ENCODE measurements around the gene MYO6.

MYO6 gene

GRCh38 chr6:75755704-75756103 is 6.7 kb downstream of the MYO6 start:
- TF ChIP-seq, protein P1, sequence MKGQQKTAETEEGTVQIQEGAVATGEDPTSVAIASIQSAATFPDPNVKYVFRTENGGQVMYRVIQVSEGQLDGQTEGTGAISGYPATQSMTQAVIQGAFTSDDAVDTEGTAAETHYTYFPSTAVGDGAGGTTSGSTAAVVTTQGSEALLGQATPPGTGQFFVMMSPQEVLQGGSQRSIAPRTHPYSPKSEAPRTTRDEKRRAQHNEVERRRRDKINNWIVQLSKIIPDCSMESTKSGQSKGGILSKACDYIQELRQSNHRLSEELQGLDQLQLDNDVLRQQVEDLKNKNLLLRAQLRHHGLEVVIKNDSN (IDR thresholded peaks at IDR 0.05) = no peak
- no peak for TF ChIP-seq TAF1 (IDR thresholded peaks at IDR 0.05; ENCODE audit: low read depth)
- TF ChIP-seq TEAD4 (IDR thresholded peaks at IDR 0.05) = no peak
- no peak for TF ChIP-seq CREB1 (IDR thresholded peaks at IDR 0.05; ENCODE audit: low read depth)
- TF ChIP-seq CEBPB (IDR thresholded peaks at IDR 0.05) = no peak
- no peak for TF ChIP-seq EGR1 (IDR thresholded peaks at IDR 0.05)
- no peak for TF ChIP-seq ZBTB7A (IDR thresholded peaks at IDR 0.05; ENCODE audit: low read depth)

DNA sequence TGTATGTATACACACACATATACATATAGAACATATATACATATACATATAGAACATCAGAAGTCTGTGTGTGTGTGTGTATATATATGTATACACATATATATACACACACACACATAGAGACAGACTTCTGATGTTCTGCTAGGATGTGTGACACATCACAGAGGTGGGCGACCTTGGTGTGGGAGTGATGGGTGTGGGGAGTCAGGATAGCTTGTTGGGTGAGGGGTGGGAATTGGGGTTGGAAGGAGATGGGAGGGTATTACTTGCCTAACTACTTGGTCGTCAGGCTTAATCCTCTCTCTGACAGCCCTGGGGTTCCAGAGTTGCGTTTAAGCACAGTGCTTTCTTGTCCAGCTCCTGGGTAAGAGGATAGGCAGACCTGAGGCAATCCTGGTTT is 8.3 kb downstream of the MYO6 start:
- TF ChIP-seq, protein P2, sequence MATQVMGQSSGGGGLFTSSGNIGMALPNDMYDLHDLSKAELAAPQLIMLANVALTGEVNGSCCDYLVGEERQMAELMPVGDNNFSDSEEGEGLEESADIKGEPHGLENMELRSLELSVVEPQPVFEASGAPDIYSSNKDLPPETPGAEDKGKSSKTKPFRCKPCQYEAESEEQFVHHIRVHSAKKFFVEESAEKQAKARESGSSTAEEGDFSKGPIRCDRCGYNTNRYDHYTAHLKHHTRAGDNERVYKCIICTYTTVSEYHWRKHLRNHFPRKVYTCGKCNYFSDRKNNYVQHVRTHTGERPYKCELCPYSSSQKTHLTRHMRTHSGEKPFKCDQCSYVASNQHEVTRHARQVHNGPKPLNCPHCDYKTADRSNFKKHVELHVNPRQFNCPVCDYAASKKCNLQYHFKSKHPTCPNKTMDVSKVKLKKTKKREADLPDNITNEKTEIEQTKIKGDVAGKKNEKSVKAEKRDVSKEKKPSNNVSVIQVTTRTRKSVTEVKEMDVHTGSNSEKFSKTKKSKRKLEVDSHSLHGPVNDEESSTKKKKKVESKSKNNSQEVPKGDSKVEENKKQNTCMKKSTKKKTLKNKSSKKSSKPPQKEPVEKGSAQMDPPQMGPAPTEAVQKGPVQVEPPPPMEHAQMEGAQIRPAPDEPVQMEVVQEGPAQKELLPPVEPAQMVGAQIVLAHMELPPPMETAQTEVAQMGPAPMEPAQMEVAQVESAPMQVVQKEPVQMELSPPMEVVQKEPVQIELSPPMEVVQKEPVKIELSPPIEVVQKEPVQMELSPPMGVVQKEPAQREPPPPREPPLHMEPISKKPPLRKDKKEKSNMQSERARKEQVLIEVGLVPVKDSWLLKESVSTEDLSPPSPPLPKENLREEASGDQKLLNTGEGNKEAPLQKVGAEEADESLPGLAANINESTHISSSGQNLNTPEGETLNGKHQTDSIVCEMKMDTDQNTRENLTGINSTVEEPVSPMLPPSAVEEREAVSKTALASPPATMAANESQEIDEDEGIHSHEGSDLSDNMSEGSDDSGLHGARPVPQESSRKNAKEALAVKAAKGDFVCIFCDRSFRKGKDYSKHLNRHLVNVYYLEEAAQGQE (IDR thresholded peaks at IDR 0.05; ENCODE audit: low read depth) = no peak
- TF ChIP-seq, protein P1 (IDR thresholded peaks at IDR 0.05) = no peak
- no peak for TF ChIP-seq FOXM1 (IDR thresholded peaks at IDR 0.05; ENCODE audit: borderline replicate concordance, low read depth)
- no peak for TF ChIP-seq CEBPB (IDR thresholded peaks at IDR 0.05)
- no peak for TF ChIP-seq EGR1 (IDR thresholded peaks at IDR 0.05)
- TF ChIP-seq YY1 (IDR thresholded peaks at IDR 0.05; ENCODE audit: low read depth) = no peak
- no peak for TF ChIP-seq CREB1 (IDR thresholded peaks at IDR 0.05; ENCODE audit: low read depth)
- TF ChIP-seq, protein P3, sequence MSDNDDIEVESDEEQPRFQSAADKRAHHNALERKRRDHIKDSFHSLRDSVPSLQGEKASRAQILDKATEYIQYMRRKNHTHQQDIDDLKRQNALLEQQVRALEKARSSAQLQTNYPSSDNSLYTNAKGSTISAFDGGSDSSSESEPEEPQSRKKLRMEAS (IDR thresholded peaks at IDR 0.05) = no peak
- no peak for TF ChIP-seq ZBTB7A (IDR thresholded peaks at IDR 0.05; ENCODE audit: low read depth)
- TF ChIP-seq EP300 (IDR thresholded peaks at IDR 0.05; ENCODE audit: borderline replicate concordance) = no peak
- no peak for TF ChIP-seq RAD21 (IDR thresholded peaks at IDR 0.05; ENCODE audit: low read depth)
- no peak for TF ChIP-seq TEAD4 (IDR thresholded peaks at IDR 0.05)
- no peak for TF ChIP-seq TCF12 (IDR thresholded peaks at IDR 0.05; ENCODE audit: low read depth)
- no peak for TF ChIP-seq NFIC (IDR thresholded peaks at IDR 0.05)

DNA sequence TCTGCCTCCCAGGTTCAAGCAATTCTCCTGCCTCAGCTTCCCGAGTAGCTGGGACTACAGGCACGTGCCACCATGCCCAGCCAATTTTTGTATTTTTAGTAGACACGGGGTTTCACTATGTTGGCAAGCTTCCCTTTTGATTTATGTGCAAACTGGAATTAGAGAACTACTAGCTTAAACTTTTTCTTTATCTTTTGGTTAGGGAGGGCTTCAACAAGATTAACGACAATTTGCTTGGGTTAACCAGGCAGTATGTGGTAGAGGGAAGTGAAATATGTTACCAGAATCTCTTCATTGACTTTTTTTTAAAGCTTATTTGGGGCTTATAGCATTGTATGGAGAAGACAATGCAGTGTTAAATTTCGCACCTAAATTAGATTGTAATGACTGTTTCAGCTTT is 9.0 kb downstream of the MYO6 start:
- TF ChIP-seq, protein P1 (IDR thresholded peaks at IDR 0.05) = no peak
- TF ChIP-seq CREB1 (IDR thresholded peaks at IDR 0.05; ENCODE audit: low read depth) (no peak), EP300 (IDR thresholded peaks at IDR 0.05; ENCODE audit: borderline replicate concordance) (no peak), RAD21 (IDR thresholded peaks at IDR 0.05; ENCODE audit: low read depth) (no peak), NFIC (IDR thresholded peaks at IDR 0.05) (no peak), TEAD4 (IDR thresholded peaks at IDR 0.05) (no peak), FOXM1 (IDR thresholded peaks at IDR 0.05; ENCODE audit: borderline replicate concordance, low read depth) (no peak), ZBTB7A (IDR thresholded peaks at IDR 0.05; ENCODE audit: low read depth) (no peak)
- TF ChIP-seq, protein P2 (IDR thresholded peaks at IDR 0.05; ENCODE audit: low read depth) = no peak
- TF ChIP-seq, protein P3 (IDR thresholded peaks at IDR 0.05) = no peak

DNA sequence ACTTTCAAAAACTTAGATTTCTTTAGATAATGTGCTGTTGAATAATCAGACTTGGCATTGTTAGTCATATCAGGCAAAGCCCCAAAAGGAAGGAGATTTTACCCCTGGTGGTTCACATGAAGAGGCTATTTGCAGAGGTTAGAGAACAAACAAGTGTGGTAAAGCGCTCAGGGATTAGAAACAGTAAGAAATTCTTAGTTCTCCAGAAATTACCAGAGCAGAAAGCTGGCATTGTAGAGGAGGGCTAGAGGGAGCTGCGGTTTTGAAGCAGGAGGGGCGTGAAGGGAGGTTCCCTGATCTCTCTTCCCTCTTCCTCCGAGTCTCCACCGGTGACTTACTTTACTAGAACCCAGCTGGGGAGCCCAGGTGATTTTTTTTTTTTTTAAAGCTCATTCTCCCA is 10.2 kb downstream of the MYO6 start:
- TF ChIP-seq YY1 (IDR thresholded peaks at IDR 0.05; ENCODE audit: low read depth) = no peak
- TF ChIP-seq CREB1 (IDR thresholded peaks at IDR 0.05; ENCODE audit: low read depth) = no peak
- TF ChIP-seq, protein P1 (IDR thresholded peaks at IDR 0.05) = no peak
- TF ChIP-seq EGR1 (IDR thresholded peaks at IDR 0.05) = no peak
- TF ChIP-seq, protein P3 (IDR thresholded peaks at IDR 0.05) = no peak
- TF ChIP-seq RAD21 (IDR thresholded peaks at IDR 0.05; ENCODE audit: low read depth) = no peak
- no peak for TF ChIP-seq EP300 (IDR thresholded peaks at IDR 0.05; ENCODE audit: borderline replicate concordance)
- TF ChIP-seq CEBPB (IDR thresholded peaks at IDR 0.05) = no peak

DNA sequence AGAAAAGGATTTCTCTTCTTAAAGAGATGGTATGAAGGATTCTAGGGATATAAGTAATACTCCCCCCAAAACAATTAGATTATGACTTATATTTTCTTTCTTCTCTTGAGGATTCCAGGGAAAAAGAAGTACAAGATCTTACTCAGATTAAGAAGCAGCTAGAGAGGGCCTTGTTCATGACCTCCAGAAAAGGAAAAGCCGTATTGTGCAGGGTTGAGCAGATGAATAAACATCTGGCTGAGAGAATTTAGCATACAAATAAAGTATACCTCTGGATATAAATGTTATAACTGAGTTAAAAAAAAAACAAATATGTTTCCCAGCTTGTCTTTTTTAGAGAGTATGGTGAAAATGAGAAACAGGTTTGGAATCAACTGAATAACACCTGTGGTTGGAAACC is 11.3 kb downstream of the MYO6 start:
- TF ChIP-seq EGR1 (IDR thresholded peaks at IDR 0.05) = no peak
- no peak for TF ChIP-seq ZBTB7A (IDR thresholded peaks at IDR 0.05; ENCODE audit: low read depth)
- no peak for TF ChIP-seq NFIC (IDR thresholded peaks at IDR 0.05)
- TF ChIP-seq CREB1 (IDR thresholded peaks at IDR 0.05; ENCODE audit: low read depth) = no peak
- TF ChIP-seq, protein P2 (IDR thresholded peaks at IDR 0.05; ENCODE audit: low read depth) = no peak
- no peak for TF ChIP-seq EP300 (IDR thresholded peaks at IDR 0.05; ENCODE audit: borderline replicate concordance)
- TF ChIP-seq TEAD4 (IDR thresholded peaks at IDR 0.05) = no peak
- no peak for TF ChIP-seq TAF1 (IDR thresholded peaks at IDR 0.05; ENCODE audit: low read depth)
- TF ChIP-seq YY1 (IDR thresholded peaks at IDR 0.05; ENCODE audit: low read depth) = no peak
- TF ChIP-seq TCF12 (IDR thresholded peaks at IDR 0.05; ENCODE audit: low read depth) = no peak
- no peak for TF ChIP-seq RAD21 (IDR thresholded peaks at IDR 0.05; ENCODE audit: low read depth)
- TF ChIP-seq, protein P3 (IDR thresholded peaks at IDR 0.05) = no peak
- TF ChIP-seq CEBPB (IDR thresholded peaks at IDR 0.05) = no peak
- TF ChIP-seq, protein P1 (IDR thresholded peaks at IDR 0.05) = no peak
- TF ChIP-seq FOXM1 (IDR thresholded peaks at IDR 0.05; ENCODE audit: borderline replicate concordance, low read depth) = no peak

Measured in Ishikawa (cell line).